NCI-H128 (cell line): ENCODE results near the gene CLDN20.
"Not testable (repeated sequence)": the region's sequence is repeated elsewhere in the genome, so short reads cannot be mapped to it uniquely, and the experiment has no call there.

Experiments used
- DNase-seq: peaks from one replicate; lab custom pipeline; 2025; ENCODE audit not compliant: unreplicated experiment; lab: John Stamatoyannopoulos, UW

CLDN20 gene

DNA sequence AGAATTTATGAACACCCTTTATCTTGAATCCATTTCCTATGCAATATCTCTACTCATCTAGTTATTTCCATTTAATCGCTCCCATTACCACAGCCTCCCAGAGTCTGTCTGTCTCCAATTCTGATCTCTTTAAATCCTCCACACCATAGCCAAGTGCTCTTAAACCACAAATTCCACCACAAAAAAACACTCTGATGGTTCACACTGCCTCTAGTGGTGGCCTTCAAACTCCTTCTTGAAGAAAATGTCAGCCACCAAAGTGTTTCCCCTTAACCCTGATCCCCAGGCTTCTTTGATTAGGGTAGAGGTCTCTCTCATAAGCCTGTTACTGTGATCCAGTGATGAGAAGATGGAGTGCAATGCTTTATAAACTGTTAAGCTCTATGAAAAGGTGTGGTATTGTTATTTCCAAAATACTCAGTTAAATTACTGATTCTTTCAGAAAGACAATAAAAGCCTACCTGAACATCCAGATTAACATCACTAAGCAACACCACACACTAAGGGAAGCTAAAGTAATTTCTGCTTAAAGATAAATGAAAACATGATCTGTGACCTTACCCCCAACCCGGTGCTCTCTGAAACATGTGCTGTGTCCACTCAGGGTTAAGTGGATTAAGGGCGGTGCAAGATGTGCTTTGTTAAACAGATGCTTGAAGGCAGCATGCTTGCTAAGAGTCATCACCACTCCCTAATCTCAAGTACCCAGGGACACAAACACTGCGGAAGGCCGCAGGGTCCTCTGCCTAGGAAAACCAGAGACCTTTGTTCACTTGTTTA lies 4.5 kb downstream of the CLDN20 start:
- DNase-seq, result not testable (repeated sequence)

DNA sequence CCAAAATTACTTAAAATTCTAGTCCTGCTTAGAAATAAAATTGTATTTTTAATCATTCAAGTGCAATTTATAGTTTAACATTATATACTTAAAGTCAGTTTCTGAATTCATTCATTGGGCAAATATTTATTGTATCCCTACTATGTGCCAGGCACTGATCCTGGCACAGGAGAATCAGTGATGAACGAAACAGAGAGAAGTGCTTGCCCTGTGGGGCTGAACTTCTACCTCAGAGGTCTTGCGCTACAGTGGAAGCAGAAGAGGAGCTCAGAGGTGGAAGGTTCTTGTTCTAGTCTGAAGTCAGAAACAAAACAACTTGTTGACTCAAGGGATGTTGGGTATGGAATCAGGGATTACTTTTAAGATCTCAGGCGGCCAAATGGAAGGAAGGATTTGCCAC lies 6.0 kb downstream of the CLDN20 start:
- DNase-seq, result no peak

DNA sequence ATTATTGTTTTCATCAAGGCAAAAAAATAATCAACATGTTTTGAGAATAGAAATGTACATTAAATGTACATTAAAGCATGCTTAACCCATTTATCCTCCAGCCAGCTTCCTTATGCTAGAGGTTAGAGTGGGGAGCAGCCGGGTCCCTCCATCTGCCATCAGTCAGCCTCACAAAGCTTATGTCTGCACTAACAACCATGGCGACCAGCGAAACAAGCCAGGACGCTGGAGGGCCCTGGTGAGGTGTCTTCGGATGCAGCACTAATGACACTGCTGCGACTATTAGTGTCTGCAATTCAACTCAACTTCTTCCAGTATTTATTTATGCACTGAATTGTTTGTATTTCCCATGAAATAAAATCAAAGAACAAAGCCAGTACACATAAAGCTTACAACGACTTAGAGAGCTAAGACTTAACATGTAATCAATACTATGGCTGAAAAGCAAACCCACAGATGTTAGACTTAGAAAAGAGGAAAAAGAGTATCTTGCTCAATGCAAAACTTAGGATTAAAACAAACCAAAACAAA lies 6.8 kb downstream of the CLDN20 start:
- DNase-seq, result no peak

DNA sequence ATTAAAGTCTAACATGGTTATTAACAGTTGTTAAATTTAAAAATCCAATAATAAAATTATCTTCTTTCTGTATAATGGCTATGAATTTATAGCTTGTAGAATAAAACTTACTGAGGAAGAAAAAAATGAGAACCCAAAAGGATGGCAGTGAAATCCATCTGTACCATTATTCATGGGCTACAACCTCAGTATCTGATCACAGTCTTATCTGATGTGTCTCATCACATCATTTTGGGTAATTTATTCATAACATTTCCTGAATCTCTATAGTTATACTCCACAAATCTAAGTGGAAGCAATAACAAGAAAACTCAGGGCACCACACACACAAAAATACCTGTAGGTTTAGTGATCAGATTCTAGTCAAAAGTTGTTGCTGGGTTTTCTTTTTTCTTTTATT lies 7.3 kb downstream of the CLDN20 start:
- no peak for DNase-seq

DNA sequence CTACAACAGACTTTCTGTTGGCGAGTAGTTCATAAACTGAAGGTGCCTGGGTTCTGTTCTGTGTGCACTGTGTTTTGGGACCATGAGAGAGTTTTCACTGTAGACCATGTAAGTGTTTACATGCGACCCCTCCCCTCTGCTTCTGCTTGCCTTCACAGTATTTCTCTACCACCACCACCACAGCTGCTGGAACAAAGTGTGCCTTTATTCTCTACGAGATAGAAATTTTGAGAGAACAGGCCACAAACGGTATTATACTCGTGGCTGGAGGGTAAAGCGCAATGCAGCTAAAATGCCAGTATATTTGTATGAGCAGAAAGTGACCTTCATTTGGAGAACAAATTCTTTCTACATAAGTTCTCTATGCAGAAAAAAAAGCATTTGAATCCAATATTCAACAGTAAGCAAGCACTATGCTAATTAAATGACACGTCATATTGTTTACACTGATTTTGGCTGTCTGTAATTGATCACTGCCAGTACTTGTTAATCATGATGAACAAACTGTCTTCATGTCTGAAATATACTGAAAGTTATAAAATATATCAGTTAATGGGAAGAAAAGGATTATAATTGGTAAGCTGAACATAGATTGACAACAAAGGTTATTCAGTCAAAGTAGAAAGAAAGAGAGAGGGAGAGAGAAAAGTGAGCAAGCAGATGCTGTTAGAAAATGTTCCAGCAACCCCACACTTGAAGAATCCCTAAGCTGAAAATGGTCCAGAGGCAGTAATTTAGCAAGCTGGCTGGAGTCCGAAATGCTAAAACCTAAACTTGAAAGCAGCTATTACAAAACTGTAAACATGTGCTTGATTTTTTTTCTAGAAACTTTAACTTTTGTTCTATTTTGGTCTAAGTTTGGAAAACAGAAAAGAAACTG lies 8.8 kb downstream of the CLDN20 start:
- DNase-seq, result no peak

DNA sequence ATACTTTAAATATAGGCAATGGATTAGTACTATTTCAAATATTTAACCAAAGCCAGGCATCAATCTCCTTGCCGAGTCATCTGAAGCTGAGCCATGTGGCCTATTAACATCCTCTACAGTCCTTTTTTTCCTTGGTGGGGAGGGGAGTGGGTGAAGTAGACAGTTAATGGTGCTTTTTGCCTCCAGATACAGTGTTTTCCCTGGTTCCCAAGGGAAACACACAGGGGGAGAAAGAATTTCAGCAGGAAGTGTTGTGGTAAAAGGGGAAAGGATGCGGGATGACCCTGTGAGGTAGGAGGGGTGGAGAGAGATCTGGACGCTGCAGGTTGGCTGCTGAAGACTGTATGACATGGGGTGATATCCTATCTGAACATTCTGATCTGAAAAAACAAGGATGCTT lies 9.6 kb downstream of the CLDN20 start:
- no peak for DNase-seq

DNA sequence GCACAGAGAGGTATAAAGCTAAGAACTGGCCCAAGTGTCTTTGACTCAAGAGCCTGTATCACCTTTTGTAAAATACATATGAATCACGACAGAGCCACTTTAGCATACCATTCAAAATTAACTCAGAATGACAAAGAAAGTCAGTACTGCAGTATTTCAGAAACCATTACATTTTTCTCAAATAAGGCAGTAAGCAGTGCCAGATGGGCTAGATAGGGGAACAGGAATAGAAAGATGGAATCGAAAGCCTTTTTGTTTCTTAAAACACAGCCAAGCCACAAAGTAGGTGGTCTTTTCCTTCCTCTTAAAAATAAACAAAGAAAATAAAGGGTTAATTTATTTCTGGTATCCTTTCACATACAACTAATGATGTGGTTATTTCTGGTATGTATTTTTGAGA lies 10.3 kb downstream of the CLDN20 start:
- no peak for DNase-seq

DNA sequence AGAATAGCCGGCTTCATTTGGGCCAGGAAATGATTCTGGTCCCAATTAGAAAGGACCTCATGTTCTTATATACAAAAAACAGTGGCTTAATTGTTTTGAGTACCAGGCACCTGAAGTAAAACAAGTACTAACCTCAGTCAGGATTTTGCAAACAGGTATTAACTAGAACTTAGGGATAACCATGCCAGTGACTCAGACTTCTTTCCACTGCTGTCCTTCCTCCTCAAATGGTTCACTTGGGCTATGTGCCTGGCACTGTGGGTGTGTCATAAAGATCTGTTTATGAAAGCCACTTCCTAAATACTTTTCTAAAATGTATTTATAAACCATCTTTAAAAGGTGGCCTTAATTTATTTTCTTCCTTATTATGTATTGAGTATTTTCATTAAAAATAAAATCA lies 10.7 kb downstream of the CLDN20 start:
- no peak for DNase-seq

DNA sequence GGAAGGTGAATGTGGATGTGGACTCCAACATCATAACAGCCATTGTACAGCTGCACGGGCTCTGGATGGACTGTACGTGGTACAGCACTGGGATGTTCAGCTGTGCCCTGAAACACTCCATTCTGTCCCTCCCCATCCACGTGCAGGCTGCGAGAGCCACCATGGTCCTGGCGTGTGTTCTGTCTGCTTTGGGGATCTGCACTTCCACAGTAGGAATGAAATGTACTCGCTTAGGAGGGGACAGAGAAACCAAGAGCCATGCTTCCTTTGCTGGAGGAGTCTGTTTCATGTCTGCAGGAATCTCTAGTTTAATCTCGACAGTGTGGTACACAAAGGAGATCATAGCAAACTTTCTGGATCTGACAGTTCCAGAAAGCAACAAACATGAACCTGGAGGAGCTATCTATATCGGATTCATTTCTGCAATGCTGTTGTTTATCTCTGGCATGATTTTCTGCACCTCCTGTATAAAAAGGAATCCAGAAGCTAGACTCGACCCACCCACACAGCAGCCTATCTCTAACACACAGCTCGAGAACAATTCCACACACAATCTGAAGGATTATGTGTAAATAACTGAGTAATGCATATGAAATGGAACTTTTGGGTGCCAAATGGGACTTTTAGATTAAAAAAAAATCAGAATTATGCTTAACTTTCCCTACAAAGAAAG lies 12.1 kb downstream of the CLDN20 start:
- no peak for DNase-seq

DNA sequence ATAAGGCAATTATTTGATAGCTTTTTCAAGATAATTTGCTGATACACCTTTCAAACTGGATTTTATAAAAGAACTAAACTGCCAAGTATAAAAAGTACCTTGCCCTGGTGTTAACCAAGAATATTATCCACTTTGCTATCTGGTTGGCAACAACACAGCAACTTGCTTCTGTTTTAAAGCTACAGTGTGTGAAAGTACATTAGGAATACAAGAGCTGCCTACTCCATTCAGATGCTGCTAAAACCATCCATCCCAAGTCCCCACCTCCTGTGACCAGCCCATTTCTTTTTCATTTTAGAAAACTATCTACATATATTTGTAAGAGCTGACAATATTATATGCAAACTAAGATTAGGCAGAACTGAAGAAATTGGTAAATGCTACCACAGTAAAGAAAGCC lies 12.8 kb downstream of the CLDN20 start:
- DNase-seq, result no peak

DNA sequence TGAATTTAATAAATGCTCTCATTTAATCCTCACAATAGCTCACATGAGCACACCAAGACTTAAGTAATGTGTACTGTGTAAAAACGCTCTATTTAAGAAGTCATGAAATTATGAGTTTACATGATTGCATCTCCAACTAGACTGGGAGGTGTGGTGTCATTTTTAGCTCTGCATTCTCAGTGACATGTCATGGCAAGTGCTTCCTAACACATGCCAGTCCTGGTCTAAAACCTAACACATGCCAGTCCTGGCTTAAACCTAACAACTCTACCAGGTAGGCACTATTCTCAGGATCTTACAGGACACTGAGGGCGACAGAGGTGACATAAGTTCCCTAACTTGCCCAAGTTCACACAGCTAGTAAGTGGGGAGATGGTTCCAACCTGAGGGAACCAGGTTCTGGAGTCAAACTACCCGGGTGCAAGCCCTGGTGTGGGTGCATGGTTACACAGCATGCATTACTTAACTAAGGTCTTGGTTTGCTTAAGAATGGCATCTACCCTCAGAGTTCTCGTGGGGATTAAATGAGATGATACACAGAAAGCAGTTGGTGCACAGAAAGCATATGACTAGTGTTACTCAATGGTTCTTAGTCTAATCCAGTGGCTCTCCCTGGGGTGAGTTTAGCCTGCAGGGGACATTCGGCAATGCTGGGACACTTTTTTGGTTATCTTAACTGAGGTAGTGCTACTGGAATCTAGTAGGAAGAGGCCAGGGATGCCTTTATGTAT lies 14.7 kb downstream of the CLDN20 start:
- no peak for DNase-seq

DNA sequence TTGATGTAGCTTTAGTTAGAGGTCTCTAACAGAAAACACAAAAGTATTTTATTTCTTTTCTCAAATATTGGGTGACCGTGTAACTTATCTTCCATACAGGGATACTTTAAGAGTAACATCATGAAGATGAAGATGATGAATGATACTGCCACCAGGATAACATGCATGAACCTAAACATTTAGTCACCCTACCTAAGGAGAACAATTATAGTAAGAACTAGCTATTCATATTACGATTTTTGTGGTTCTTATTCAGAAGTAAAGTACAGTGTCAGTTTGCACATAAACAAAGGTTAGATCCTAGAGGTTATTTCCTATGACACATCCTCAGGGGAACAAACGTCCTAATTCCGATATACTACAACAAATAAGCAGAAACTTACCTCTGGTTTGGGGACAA lies 21.0 kb downstream of the CLDN20 start:
- DNase-seq, result no peak

DNA sequence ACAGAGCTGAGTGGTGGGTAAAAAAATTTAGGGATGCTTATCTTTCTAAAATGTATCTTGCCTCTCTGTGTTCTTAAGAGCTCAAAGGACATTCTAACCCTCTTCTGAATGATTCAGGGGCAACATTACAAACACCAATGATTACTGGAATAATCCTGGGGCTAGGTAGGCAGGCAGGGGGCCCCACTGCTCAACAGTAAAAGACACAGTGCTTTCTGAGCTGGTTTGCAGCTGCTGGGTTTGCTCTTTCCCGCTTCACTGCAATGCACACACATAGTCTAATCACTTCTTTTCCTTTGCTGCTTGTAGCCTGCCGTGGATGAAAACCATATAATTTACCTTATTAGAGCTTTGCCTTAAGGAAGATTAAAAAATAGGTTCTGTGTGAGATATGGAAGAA lies 23.9 kb downstream of the CLDN20 start:
- peak; percentile 16 for DNase-seq

DNA sequence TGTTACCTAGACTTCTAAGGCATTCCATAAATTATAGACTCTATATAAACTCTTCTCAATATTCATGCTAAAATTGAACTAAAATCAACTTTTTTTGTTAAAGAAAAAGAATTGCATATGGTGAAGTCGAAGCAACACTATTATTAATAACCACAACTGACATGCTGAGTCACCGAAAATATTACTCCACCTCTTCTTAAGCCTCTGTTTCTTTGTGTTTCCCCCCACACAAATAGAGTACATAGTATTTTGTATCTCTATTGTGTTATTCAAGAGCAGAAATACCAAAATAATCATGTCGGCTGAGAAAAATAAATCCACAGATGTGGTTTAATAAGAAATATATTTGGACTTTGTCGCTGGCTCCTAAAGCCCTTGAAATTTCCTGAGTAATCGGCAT lies 26.7 kb downstream of the CLDN20 start:
- DNase-seq, result no peak

DNA sequence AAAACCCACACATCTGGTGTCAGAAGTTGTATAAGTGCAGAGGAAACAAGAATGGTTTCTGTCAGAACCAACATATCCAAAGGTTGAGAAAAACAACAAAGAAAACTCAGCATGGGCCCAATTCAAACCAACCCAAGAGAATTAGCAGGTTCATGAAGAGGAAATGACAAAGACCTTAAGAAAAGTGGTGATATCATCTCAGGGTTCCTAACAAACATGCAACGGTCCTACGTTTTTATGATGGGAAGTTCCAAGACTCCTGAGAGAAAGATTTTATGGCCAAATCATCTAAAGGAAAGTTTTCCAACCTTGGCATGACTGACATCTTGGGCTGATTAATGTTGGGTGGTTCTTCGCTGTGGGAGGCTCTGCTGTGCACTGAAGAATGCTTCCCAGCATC lies 27.5 kb downstream of the CLDN20 start:
- DNase-seq, result no peak

DNA sequence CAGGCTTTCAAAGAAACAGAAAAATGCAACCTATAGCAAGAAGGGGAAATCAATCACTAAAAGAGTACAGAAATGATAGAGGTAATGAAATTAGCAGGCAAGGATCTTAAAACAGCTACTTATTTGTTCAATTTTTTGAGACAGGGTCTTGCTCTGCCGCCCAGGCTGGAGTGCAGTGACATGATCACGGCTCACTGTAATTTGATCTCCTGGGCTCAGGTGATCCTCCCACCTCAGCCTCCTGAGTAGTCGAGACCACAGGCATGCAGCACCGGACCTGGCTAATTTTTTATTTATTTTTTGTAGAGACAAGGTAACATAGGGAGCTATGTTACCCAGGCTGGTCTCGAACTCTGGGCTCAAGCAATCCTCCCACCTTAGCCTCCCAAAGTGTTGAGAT lies 28.9 kb downstream of the CLDN20 start:
- DNase-seq, result no peak

DNA sequence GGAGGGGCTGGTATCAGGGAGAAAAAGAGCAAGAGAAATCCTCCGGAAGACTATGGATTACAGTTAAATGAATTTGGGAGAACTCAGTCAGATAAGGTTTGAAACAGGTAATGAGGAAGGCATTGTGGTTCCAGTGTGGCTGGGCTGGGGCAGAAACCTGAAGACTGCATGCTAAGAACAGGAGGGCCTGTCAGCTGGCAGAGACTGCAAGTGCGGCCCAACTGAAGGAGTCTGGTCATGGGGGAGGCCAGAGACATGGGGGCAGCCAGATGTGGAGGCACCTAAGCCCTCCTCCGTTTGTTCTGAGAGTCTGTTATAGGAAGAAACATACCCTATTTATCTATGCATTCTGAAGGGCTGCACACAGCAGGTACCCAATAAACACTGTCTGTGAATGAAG lies 33.9 kb downstream of the CLDN20 start:
- no peak for DNase-seq

DNA sequence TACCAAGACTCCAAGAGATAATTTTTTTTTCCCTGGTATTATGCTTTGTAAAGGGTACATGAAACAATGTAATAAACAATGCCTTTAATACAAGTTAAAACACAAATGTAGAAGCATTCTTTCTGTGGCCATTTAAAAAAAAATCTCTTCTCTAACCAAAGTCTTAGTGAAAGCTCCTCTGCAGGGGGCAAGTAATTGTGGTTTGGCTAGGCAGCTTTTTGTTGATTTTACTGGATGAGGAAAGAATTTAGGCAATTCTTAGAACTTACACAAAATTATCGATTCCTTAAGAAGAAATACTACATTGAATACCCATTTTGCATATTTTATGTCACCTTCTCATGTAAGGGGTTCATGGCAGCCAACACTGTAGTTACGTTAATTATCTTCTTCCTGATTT lies 38.1 kb downstream of the CLDN20 start:
- DNase-seq, result no peak

DNA sequence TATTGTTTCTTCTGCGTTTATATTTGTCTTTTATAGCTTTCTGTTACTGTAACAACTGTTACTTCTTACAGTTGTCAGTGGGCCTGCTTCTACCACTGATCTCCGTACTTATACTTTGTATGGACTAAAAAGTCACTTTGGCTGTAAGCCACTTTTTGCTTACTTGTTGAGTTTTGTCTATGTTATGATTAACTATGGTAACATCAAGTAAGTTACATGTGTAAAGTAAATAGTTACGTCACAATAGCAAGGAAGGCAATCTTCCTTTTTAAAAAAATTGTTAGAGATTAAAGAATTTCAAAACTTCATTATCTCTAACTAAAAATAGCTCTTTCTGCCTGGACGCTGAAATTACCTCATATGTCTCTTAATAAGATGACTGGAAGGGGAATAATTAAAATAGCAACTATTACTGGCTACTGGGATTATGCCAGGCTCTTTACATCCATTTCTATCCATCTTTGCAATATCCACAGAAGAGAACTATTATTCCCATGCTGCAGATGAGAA lies 39.6 kb downstream of the CLDN20 start:
- no peak for DNase-seq

DNA sequence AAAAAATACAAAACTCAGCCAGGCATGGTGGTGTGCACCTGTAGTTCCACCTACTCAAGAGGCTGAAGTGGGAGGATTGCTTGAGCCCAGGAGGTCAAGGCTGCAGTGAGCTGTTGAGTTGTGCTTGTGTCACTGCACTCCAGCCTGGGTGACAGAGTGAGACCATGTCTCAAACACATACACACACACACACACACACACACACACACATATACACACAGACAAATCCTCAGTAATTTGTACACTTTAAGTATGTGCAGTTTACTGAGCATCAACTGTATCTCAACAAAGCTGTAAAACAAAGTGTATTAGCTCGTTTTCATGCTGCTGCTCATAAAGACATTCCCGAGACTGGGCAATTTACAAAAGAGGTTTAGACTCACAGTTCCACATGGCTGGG lies 43.1 kb downstream of the CLDN20 start:
- no peak for DNase-seq

DNA sequence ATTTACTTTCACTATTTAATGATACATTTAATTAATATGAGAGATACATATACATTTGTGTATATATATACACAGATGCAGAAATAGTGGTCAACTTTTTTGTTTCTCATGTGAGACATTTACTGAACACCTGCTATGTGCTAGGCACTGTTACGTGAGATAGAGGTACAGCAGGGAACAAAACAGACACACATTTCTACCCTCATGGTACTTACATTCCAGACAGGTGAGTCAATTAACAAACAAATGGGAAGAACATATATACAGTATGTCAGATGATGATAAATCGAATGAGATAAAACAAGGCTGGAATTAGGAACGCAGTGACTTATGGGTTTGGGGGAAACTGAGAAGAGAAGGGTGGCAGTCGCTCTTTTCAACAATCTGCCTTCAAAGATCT lies 45.3 kb downstream of the CLDN20 start:
- DNase-seq, result no peak
